ENCODE measurements around the gene RAET1E. TPM values are rescaled to one million over a fixed set of nuclear protein-coding genes. Genes with fewer than 3 reads are reported as not detected.

The RAET1E gene
- total and polyA plus RNA-seq, 9 of the 15 experiments (the other 6 are each of a cell fraction or from before 2014, with no cell fraction given) = not detected

GRCh38 chr6:149864578-149865535 lies 33.1 kb downstream of the RAET1E start (continued):
- 0 out of 2 replicates have a peak, but pooled peaks have one; percentile 16 for TF ChIP-seq SP1 (CRISPR knock-in tag; IDR thresholded peaks at IDR 0.05)
- TF ChIP-seq NFE2L1 (tag; IDR thresholded peaks at IDR 0.05; ENCODE audit: borderline replicate concordance, low read depth) = no peak
- TF ChIP-seq KDM1A (IDR thresholded peaks at IDR 0.05) = peak; percentile 74 to 84
- TF ChIP-seq, protein P1, sequence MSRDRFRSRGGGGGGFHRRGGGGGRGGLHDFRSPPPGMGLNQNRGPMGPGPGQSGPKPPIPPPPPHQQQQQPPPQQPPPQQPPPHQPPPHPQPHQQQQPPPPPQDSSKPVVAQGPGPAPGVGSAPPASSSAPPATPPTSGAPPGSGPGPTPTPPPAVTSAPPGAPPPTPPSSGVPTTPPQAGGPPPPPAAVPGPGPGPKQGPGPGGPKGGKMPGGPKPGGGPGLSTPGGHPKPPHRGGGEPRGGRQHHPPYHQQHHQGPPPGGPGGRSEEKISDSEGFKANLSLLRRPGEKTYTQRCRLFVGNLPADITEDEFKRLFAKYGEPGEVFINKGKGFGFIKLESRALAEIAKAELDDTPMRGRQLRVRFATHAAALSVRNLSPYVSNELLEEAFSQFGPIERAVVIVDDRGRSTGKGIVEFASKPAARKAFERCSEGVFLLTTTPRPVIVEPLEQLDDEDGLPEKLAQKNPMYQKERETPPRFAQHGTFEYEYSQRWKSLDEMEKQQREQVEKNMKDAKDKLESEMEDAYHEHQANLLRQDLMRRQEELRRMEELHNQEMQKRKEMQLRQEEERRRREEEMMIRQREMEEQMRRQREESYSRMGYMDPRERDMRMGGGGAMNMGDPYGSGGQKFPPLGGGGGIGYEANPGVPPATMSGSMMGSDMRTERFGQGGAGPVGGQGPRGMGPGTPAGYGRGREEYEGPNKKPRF (IDR thresholded peaks at IDR 0.05; ENCODE audit: low read depth, low read length) = no peak
- no peak for TF ChIP-seq KLF13 (tag; IDR thresholded peaks at IDR 0.05; ENCODE audit: borderline replicate concordance, low read depth)
- no peak for TF ChIP-seq RBM34 (IDR thresholded peaks at IDR 0.05; ENCODE audit: borderline replicate concordance, insufficient read depth, low read length)
- no peak for TF ChIP-seq KAT7 (CRISPR knock-in tag; IDR thresholded peaks at IDR 0.05; ENCODE audit: borderline replicate concordance)
- TF ChIP-seq, protein P2, sequence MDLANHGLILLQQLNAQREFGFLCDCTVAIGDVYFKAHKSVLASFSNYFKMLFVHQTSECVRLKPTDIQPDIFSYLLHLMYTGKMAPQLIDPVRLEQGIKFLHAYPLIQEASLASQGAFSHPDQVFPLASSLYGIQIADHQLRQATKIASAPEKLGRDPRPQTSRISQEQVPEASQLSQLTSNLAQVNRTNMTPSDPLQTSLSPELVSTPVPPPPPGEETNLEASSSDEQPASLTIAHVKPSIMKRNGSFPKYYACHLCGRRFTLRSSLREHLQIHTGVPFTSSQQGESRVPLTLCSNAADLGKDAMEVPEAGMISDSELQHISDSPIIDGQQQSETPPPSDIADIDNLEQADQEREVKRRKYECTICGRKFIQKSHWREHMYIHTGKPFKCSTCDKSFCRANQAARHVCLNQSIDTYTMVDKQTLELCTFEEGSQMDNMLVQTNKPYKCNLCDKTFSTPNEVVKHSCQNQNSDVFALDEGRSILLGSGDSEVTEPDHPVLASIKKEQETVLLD (IDR thresholded peaks at IDR 0.05) = no peak
- no peak for TF ChIP-seq STAT5B (CRISPR knock-in tag; IDR thresholded peaks at IDR 0.05)
- TF ChIP-seq POLR3A (IDR thresholded peaks at IDR 0.05; ENCODE audit: borderline replicate concordance, extremely low read depth, insufficient read depth, insufficient read length) = no peak
- TF ChIP-seq ZBTB33 (CRISPR knock-in tag; IDR thresholded peaks at IDR 0.05) = no peak
- TF ChIP-seq, protein P3, sequence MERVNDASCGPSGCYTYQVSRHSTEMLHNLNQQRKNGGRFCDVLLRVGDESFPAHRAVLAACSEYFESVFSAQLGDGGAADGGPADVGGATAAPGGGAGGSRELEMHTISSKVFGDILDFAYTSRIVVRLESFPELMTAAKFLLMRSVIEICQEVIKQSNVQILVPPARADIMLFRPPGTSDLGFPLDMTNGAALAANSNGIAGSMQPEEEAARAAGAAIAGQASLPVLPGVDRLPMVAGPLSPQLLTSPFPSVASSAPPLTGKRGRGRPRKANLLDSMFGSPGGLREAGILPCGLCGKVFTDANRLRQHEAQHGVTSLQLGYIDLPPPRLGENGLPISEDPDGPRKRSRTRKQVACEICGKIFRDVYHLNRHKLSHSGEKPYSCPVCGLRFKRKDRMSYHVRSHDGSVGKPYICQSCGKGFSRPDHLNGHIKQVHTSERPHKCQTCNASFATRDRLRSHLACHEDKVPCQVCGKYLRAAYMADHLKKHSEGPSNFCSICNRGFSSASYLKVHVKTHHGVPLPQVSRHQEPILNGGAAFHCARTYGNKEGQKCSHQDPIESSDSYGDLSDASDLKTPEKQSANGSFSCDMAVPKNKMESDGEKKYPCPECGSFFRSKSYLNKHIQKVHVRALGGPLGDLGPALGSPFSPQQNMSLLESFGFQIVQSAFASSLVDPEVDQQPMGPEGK (CRISPR knock-in tag; IDR thresholded peaks at IDR 0.05; ENCODE audit: borderline replicate concordance) = no peak
- no peak for TF ChIP-seq ZNF707 (CRISPR knock-in tag; conservative IDR thresholded peaks at IDR 0.05)

Measured in K562 (cell line).